Lower leg skin (tissue), 4 donors: Measurements from ENCODE around the gene KLHL42. TPM values are rescaled to one million over a fixed set of nuclear protein-coding genes. Genes with fewer than 3 reads are reported as not detected.
"Not testable (repeated sequence)": the region's sequence is repeated elsewhere in the genome, so short reads cannot be mapped to it uniquely, and the experiment has no call there.

Source experiments
- DNase-seq, 2 donors: peaks; one replicate each; pipeline ENCODE4 v3.0.0-alpha.2; 2019; ENCODE audit warnings: low spot score in 2 of 2
- H3K4me3 ChIP-seq: fragments of 200-600 bp; sonication (generic); 2 replicates; pipeline ENCODE4 v1.5.1; 2017; ENCODE audit warnings: mild to moderate bottlenecking, low read depth; ENCODE audit not compliant: poor library complexity, severe bottlenecking
- POLR2A ChIP-seq, 2 donors: fragments of 450-650 bp; IDR thresholded peaks; one replicate each; pipeline ENCODE4 v1.6.1; 2016 to 2017; ENCODE audit warnings: antibody characterized with exemption in 2 of 2, mild to moderate bottlenecking in 1 of 2, moderate library complexity in 1 of 2
- WGBS, 2 donors: methylation state at CpG; one replicate each; pipeline ENCODE4 v1.1.5; 2018; 5-methylcytosine and 5-hydroxymethylcytosine counted together
- intact Hi-C: fragments of 100-400 bp; cut with DNase I; formaldehyde crosslinking; loops from one replicate; pipeline ENCODE4 v1.15.0; 2023; ENCODE audit warnings: low total_unique reads
- total RNA-seq, 4 donors: library from RNA; depleted of rRNA; stranded (reverse); fragments of >200 nt; gene quantifications; one replicate each; pipeline ENCODE4 v1.1.0, GENCODE V29; 2016
- TF ChIP-seq, protein P1 (sequence below), 3 donors: fragments of 450-650 bp; IDR thresholded peaks; one replicate each; pipeline ENCODE4 v1.5.1; 2016; ENCODE audit warnings: antibody characterized with exemption in 3 of 3, mild to moderate bottlenecking in 3 of 3, moderate library complexity in 2 of 3

KLHL42 gene, protein sequence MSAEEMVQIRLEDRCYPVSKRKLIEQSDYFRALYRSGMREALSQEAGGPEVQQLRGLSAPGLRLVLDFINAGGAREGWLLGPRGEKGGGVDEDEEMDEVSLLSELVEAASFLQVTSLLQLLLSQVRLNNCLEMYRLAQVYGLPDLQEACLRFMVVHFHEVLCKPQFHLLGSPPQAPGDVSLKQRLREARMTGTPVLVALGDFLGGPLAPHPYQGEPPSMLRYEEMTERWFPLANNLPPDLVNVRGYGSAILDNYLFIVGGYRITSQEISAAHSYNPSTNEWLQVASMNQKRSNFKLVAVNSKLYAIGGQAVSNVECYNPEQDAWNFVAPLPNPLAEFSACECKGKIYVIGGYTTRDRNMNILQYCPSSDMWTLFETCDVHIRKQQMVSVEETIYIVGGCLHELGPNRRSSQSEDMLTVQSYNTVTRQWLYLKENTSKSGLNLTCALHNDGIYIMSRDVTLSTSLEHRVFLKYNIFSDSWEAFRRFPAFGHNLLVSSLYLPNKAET
- total RNA-seq = 10 to 100 TPM; 12.0 to 21.7 (median 19.8) TPM

- no peak for TF ChIP-seq POLR2A (IDR thresholded peaks at IDR 0.05)
- TF ChIP-seq, protein P1, sequence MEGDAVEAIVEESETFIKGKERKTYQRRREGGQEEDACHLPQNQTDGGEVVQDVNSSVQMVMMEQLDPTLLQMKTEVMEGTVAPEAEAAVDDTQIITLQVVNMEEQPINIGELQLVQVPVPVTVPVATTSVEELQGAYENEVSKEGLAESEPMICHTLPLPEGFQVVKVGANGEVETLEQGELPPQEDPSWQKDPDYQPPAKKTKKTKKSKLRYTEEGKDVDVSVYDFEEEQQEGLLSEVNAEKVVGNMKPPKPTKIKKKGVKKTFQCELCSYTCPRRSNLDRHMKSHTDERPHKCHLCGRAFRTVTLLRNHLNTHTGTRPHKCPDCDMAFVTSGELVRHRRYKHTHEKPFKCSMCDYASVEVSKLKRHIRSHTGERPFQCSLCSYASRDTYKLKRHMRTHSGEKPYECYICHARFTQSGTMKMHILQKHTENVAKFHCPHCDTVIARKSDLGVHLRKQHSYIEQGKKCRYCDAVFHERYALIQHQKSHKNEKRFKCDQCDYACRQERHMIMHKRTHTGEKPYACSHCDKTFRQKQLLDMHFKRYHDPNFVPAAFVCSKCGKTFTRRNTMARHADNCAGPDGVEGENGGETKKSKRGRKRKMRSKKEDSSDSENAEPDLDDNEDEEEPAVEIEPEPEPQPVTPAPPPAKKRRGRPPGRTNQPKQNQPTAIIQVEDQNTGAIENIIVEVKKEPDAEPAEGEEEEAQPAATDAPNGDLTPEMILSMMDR (IDR thresholded peaks at IDR 0.05) = no peak
- peak within 1 kb of the TSS; percentile 69 for H3K4me3 ChIP-seq
- peak; percentile 33 to 91 for DNase-seq
- 0% methylated on average over 26 to 36 of the region's 92 CpGs for WGBS, 2 donors
- intact Hi-C loops = no loop called here
Measured at GRCh38 chr12:27779920-27780611, at the start of gene KLHL42, which contains the start of gene MANSC4. Gene KLHL42 (plus strand): TSS chr12:27780233. CDS start chr12:27780331, 98 bp downstream. Gene MANSC4 (minus strand): TSS chr12:27780236. CDS start chr12:27771276, 8,960 bp downstream.

GRCh38 chr12:27732281-27732680 is 47.8 kb upstream of the KLHL42 start:
- no peak for DNase-seq
- no peak overlapping the region for H3K4me3 ChIP-seq
- WGBS, 2 donors = 67 to 72% methylated on average over 2 of the region's 2 CpGs
- no peak for TF ChIP-seq POLR2A (IDR thresholded peaks at IDR 0.05)
- TF ChIP-seq, protein P1 (IDR thresholded peaks at IDR 0.05) = no peak
- intact Hi-C loops = loop anchor here (10.0 kb wide), 2 partner anchors 93 to 213 kb away; no protein-coding TSS in a partner anchor

DNA sequence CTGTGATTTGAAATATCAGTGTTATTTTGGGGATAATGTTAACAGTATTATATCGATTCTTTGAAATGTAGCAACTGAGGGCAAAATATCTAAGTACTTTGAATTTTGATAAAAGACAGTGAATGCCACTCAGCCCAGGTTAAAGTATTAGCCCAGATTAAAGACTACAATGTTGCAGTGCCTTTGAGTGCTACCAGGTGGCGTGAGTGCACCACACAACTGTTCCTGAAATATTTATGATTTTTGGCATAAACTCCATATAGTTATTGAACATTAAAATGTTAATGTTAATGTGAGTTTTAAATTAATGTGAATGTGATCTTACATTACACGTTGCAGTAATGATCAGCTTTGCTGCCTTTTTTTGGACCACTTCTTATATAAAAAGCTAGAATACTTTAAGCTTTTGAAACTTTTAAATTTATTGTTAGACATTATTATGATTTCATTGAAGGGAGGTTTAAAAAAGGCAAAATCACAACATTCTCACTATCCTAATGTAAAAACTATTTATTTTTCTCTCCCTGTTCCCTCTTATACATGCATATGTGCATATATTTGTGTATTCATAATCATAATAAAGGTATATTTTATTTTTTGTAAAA is 46.9 kb upstream of the KLHL42 start:
- TF ChIP-seq, protein P1 (IDR thresholded peaks at IDR 0.05) = peak in 1 of 3 donors; percentile 46
- no peak for TF ChIP-seq POLR2A (IDR thresholded peaks at IDR 0.05)
- no peak overlapping the region for H3K4me3 ChIP-seq
- 25 to 28% methylated on average over 3 of the region's 3 CpGs for WGBS, 2 donors
- no peak for DNase-seq
- intact Hi-C loops = loop anchor here (10.0 kb wide), 2 partner anchors 92 to 212 kb away; no protein-coding TSS in a partner anchor

DNA sequence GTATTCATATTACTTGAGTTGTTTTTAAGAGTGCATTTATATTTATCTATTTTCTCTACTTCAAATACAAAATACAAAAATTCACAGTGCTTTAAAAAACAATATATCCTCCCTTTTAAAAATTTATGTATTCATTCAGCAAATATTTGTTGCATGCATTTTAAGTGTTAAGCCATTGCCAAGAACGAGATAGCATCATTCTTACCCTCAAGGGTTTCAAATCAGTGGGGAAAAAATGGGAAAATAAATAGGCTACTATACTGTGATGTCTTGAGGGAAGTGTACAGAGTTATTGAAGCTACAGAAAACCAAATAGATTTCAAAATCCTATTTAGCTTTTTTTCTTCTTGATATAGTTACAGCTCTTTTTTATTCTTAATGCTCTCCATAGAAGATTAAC is 46.2 kb upstream of the KLHL42 start:
- DNase-seq = no peak
- intact Hi-C loops = loop anchor here (10.0 kb wide), 2 partner anchors 91 to 211 kb away; no protein-coding TSS in a partner anchor
- TF ChIP-seq POLR2A (IDR thresholded peaks at IDR 0.05) = no peak
- TF ChIP-seq, protein P1 (IDR thresholded peaks at IDR 0.05) = no peak
- no peak overlapping the region for H3K4me3 ChIP-seq
- 64 to 70% methylated on average over 1 of the region's 1 CpG for WGBS, 2 donors

- 92 to 95% methylated on average over 9 of the region's 9 CpGs for WGBS, 2 donors
- intact Hi-C loops = loop anchor here (10.0 kb wide), 2 partner anchors 90 to 210 kb away; no protein-coding TSS in a partner anchor
- DNase-seq, H3K4me3 ChIP-seq: not testable (repeated sequence)
Measured at GRCh38 chr12:27734321-27734720, 45.7 kb upstream of the KLHL42 start.
